Measurements from ENCODE around the gene BRCA1. TPM values are rescaled to one million over a fixed set of nuclear protein-coding genes. Genes with fewer than 3 reads are reported as not detected.
"Not testable (repeated sequence)": the region's sequence is repeated elsewhere in the genome, so short reads cannot be mapped to it uniquely, and the experiment has no call there.

Gene BRCA1
- total RNA-seq, 1 donor from 2014 or later: 17.2 TPM

DNA sequence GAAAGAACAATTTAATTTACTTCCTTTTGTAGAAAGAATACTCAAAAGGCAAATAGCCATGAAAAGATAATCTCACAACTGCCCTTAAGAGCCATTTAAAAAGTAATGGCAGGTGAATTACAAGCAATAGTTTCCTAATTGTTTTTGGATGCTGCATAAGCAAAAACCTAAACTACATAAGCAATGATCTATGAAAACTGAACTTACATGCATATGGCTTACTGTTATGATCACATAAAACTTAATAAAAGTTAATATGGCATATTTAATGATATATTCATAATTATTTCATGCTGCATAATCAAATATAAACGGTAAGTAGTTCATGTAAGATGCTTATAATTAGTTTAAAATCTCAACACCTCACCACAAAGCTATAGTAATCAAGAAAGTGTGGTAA, 18.6 kb downstream of the BRCA1 start:
- no peak overlapping the region for H3K9ac ChIP-seq (ENCODE audit: low read depth in 1 of 3, low read length in 3 of 3)
- peaks cover 0 to 3% (median 2%) of the 10 kb centered on the region in 3 donors for H3K36me3 ChIP-seq (ENCODE audit: control insufficient read depth in 3 of 3, insufficient read depth in 3 of 3, low read length in 3 of 3)
- H3K4me1 ChIP-seq (ENCODE audit: control insufficient read depth in 3 of 3, insufficient read depth in 3 of 3, low read length in 3 of 3): no peaks in the 10 kb centered on the region
- no peak overlapping the region for H3K4me3 ChIP-seq (ENCODE audit: low read length in 3 of 3)
- no peak overlapping the region for H3K27ac ChIP-seq (ENCODE audit: low read depth, low read length)
- H3K27me3 ChIP-seq (ENCODE audit: control insufficient read depth in 3 of 3, insufficient read depth in 3 of 3, low read length in 3 of 3): no peaks in the 10 kb centered on the region
- no peaks in the 10 kb centered on the region for H3K9me3 ChIP-seq (ENCODE audit: control insufficient read depth in 3 of 3, low read length in 3 of 3)

DNA sequence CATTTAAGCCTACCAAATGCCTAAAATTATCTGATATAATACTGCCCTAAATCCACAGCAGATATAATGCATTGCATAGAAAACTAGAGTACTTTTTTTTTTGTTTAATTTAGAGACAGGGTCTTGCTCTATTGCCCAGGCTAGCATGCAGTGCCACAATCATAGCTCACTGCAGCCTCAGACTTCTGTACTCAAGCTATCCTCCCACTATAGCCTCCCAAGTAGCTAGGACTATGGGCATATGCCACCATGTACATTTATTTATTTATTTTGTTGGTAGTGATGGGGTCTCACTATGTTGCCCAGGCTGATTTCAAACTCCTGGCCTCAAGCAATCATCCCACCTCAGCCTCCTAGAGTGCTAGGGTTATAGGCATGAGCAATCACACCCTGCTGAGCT, 20.0 kb downstream of the BRCA1 start:
- Histone ChIP-seq H3K27ac (ENCODE audit: low read depth, low read length) (no peak overlapping the region), H3K9me3 (ENCODE audit: control insufficient read depth in 3 of 3, low read length in 3 of 3) (no peaks in the 10 kb centered on the region), H3K9ac (ENCODE audit: low read depth in 1 of 3, low read length in 3 of 3) (no peak overlapping the region), H3K4me1 (ENCODE audit: control insufficient read depth in 3 of 3, insufficient read depth in 3 of 3, low read length in 3 of 3) (no peaks in the 10 kb centered on the region), H3K27me3 (ENCODE audit: control insufficient read depth in 3 of 3, insufficient read depth in 3 of 3, low read length in 3 of 3) (no peaks in the 10 kb centered on the region), H3K36me3 (ENCODE audit: control insufficient read depth in 3 of 3, insufficient read depth in 3 of 3, low read length in 3 of 3) (peaks cover 0 to 3% (median 2%) of the 10 kb centered on the region in 3 donors), H3K4me3 (ENCODE audit: low read length in 3 of 3) (no peak overlapping the region)

GRCh38 chr17:43104665-43105064, 20.5 kb downstream of the BRCA1 start:
- H3K27me3 ChIP-seq (ENCODE audit: control insufficient read depth in 3 of 3, insufficient read depth in 3 of 3, low read length in 3 of 3): no peaks in the 10 kb centered on the region
- H3K9ac ChIP-seq (ENCODE audit: low read depth in 1 of 3, low read length in 3 of 3): no peak overlapping the region
- peaks cover 0 to 3% (median 2%) of the 10 kb centered on the region in 3 donors for H3K36me3 ChIP-seq (ENCODE audit: control insufficient read depth in 3 of 3, insufficient read depth in 3 of 3, low read length in 3 of 3)
- H3K27ac ChIP-seq (ENCODE audit: low read depth, low read length): no peak overlapping the region
- no peaks in the 10 kb centered on the region for H3K9me3 ChIP-seq (ENCODE audit: control insufficient read depth in 3 of 3, low read length in 3 of 3)
- H3K4me1 ChIP-seq (ENCODE audit: control insufficient read depth in 3 of 3, insufficient read depth in 3 of 3, low read length in 3 of 3): no peaks in the 10 kb centered on the region
- H3K4me3 ChIP-seq (ENCODE audit: low read length in 3 of 3): no peak overlapping the region

DNA sequence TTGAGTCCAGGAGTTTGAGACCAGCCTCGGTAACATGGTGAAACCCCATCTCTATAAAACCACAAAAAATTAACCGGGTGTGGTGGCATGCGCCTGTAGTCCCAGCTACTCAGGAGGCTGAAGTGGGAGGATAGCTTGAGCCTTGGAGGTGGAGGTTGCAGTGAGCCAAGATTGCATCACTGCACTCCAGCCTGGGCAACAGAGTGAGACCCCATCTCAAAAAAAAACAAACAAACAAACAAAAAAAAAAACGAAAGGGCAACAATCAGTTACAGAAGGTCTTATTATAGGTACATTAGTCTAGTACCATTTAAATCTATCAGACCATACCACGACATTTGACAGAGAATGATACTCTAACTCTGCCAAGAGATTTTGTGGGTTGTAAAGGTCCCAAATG, 29.8 kb downstream of the BRCA1 start:
- not testable (repeated sequence) for H3K4me3 ChIP-seq (ENCODE audit: low read length in 3 of 3); H3K27ac ChIP-seq (ENCODE audit: low read depth, low read length); H3K4me1 ChIP-seq (ENCODE audit: control insufficient read depth in 3 of 3, insufficient read depth in 3 of 3, low read length in 3 of 3); H3K27me3 ChIP-seq (ENCODE audit: control insufficient read depth in 3 of 3, insufficient read depth in 3 of 3, low read length in 3 of 3); H3K9ac ChIP-seq (ENCODE audit: low read depth in 1 of 3, low read length in 3 of 3); H3K9me3 ChIP-seq (ENCODE audit: control insufficient read depth in 3 of 3, low read length in 3 of 3)
- peaks cover 0 to 16% (median 3%) of the 10 kb centered on the region in 3 donors for H3K36me3 ChIP-seq (ENCODE audit: control insufficient read depth in 3 of 3, insufficient read depth in 3 of 3, low read length in 3 of 3)

- Histone ChIP-seq H3K36me3 (ENCODE audit: control insufficient read depth in 3 of 3, insufficient read depth in 3 of 3, low read length in 3 of 3) (peaks cover 0 to 20% (median 3%) of the 10 kb centered on the region in 3 donors), H3K27me3 (ENCODE audit: control insufficient read depth in 3 of 3, insufficient read depth in 3 of 3, low read length in 3 of 3) (no peaks in the 10 kb centered on the region), H3K9ac (ENCODE audit: low read depth in 1 of 3, low read length in 3 of 3) (no peak overlapping the region), H3K4me1 (ENCODE audit: control insufficient read depth in 3 of 3, insufficient read depth in 3 of 3, low read length in 3 of 3) (no peaks in the 10 kb centered on the region), H3K4me3 (ENCODE audit: low read length in 3 of 3) (no peak overlapping the region), H3K9me3 (ENCODE audit: control insufficient read depth in 3 of 3, low read length in 3 of 3) (no peaks in the 10 kb centered on the region), H3K27ac (ENCODE audit: low read depth, low read length) (no peak overlapping the region)
Observed at GRCh38 chr17:43094129-43094835, 30.9 kb downstream of the BRCA1 start.

GRCh38 chr17:43092901-43093300, 32.3 kb downstream of the BRCA1 start:
- no peak overlapping the region for H3K9ac ChIP-seq (ENCODE audit: low read depth in 1 of 3, low read length in 3 of 3)
- no peaks in the 10 kb centered on the region for H3K4me1 ChIP-seq (ENCODE audit: control insufficient read depth in 3 of 3, insufficient read depth in 3 of 3, low read length in 3 of 3)
- H3K9me3 ChIP-seq (ENCODE audit: control insufficient read depth in 3 of 3, low read length in 3 of 3): no peaks in the 10 kb centered on the region
- H3K4me3 ChIP-seq (ENCODE audit: low read length in 3 of 3): no peak overlapping the region
- peaks cover 0 to 20% (median 3%) of the 10 kb centered on the region in 3 donors for H3K36me3 ChIP-seq (ENCODE audit: control insufficient read depth in 3 of 3, insufficient read depth in 3 of 3, low read length in 3 of 3)
- H3K27ac ChIP-seq (ENCODE audit: low read depth, low read length): no peak overlapping the region
- no peaks in the 10 kb centered on the region for H3K27me3 ChIP-seq (ENCODE audit: control insufficient read depth in 3 of 3, insufficient read depth in 3 of 3, low read length in 3 of 3)

- Histone ChIP-seq H3K9me3 (ENCODE audit: control insufficient read depth in 3 of 3, low read length in 3 of 3) (no peaks in the 10 kb centered on the region), H3K4me3 (ENCODE audit: low read length in 3 of 3) (no peak overlapping the region), H3K4me1 (ENCODE audit: control insufficient read depth in 3 of 3, insufficient read depth in 3 of 3, low read length in 3 of 3) (no peaks in the 10 kb centered on the region), H3K36me3 (ENCODE audit: control insufficient read depth in 3 of 3, insufficient read depth in 3 of 3, low read length in 3 of 3) (peaks cover 0 to 15% (median 3%) of the 10 kb centered on the region in 3 donors), H3K9ac (ENCODE audit: low read depth in 1 of 3, low read length in 3 of 3) (no peak overlapping the region), H3K27me3 (ENCODE audit: control insufficient read depth in 3 of 3, insufficient read depth in 3 of 3, low read length in 3 of 3) (no peaks in the 10 kb centered on the region), H3K27ac (ENCODE audit: low read depth, low read length) (no peak overlapping the region)
Observed at GRCh38 chr17:43090022-43090421, 35.1 kb downstream of the BRCA1 start.

DNA sequence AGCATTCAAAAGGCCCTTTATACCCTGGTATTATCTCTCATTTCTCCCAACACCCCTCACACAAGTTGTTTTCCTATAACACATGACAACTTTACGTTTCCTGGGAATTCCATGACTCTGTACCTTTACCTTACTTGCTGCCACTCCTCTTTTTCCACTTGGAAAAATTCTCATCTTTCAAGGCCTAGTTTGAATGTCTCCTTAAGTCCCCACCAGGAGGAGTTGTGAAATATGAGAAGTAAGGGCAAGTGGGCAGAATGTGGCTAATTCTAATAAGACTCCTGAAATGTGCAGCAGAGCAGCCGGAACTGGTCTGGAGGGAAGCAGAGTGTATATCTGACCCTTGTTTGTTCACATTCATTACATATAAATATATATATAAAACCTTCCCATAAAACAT, 39.7 kb downstream of the BRCA1 start:
- H3K36me3 ChIP-seq (ENCODE audit: control insufficient read depth in 3 of 3, insufficient read depth in 3 of 3, low read length in 3 of 3): peaks cover 0 to 16% (median 7%) of the 10 kb centered on the region in 3 donors
- H3K4me3 ChIP-seq (ENCODE audit: low read length in 3 of 3): no peak overlapping the region
- no peaks in the 10 kb centered on the region for H3K9me3 ChIP-seq (ENCODE audit: control insufficient read depth in 3 of 3, low read length in 3 of 3)
- H3K27me3 ChIP-seq (ENCODE audit: control insufficient read depth in 3 of 3, insufficient read depth in 3 of 3, low read length in 3 of 3): no peaks in the 10 kb centered on the region
- H3K4me1 ChIP-seq (ENCODE audit: control insufficient read depth in 3 of 3, insufficient read depth in 3 of 3, low read length in 3 of 3): no peaks in the 10 kb centered on the region
- H3K27ac ChIP-seq (ENCODE audit: low read depth, low read length): no peak overlapping the region
- no peak overlapping the region for H3K9ac ChIP-seq (ENCODE audit: low read depth in 1 of 3, low read length in 3 of 3)

DNA sequence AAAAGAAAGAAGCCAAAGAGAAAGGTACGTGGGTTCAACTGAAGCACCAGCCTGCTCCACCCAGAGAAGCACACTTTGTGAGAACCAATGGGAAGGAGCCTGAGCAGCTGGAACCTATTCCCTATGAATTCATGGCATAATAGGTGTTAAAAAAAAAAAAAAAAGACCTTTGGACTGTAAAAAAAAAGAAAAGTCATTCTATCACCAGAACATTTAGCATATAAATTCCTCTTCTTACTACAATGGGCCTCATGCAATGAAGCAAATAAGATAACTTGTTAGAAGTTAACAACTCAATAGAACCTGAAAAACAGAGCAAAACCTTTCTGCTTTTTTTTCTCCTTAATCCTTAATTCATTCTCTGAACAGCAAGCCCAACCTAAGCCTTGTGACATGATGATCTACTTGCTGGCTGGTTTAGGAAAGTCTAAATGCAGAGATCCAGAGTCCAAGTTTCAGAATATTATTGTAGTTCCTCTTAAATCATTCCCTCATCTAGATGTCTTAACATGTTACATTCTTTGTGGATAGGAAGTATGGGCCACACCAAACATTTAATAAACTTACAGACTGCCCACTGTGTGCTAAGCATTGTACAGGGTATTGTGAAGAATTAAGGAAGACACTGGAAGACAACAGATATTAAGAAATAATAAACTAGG, 45.4 kb downstream of the BRCA1 start:
- Histone ChIP-seq H3K9ac (ENCODE audit: low read depth in 1 of 3, low read length in 3 of 3) (no peak overlapping the region), H3K4me3 (ENCODE audit: low read length in 3 of 3) (no peak overlapping the region), H3K9me3 (ENCODE audit: control insufficient read depth in 3 of 3, low read length in 3 of 3) (no peaks in the 10 kb centered on the region)

DNA sequence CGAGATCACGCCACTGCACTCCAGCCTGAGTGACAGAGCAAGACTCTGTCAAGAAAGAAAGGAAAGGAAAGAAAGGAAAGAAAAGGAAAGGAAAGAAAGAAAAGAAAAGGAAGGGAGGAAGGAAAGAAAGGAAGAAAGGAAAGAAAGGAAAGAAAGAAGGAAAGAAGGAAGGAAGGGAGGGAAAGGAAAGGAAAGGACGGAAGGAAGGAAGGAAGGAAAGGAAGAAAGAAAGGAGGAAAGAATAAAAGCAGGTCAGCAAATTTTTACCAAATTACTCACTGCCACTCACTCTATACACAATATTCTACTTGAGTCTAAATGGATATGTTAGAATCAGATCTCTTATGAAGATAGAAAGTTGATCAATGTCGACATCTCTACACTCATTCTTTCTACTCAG, 50.3 kb downstream of the BRCA1 start:
- peaks cover 2 to 11% (median 8%) of the 10 kb centered on the region in 3 donors for H3K36me3 ChIP-seq (ENCODE audit: control insufficient read depth in 3 of 3, insufficient read depth in 3 of 3, low read length in 3 of 3)
- no peaks in the 10 kb centered on the region for H3K27me3 ChIP-seq (ENCODE audit: control insufficient read depth in 3 of 3, insufficient read depth in 3 of 3, low read length in 3 of 3)
- H3K9me3 ChIP-seq (ENCODE audit: control insufficient read depth in 3 of 3, low read length in 3 of 3): no peaks in the 10 kb centered on the region
- no peaks in the 10 kb centered on the region for H3K4me1 ChIP-seq (ENCODE audit: control insufficient read depth in 3 of 3, insufficient read depth in 3 of 3, low read length in 3 of 3)
- no peak overlapping the region for H3K27ac ChIP-seq (ENCODE audit: low read depth, low read length)
- no peak overlapping the region for H3K4me3 ChIP-seq (ENCODE audit: low read length in 3 of 3)
- no peak overlapping the region for H3K9ac ChIP-seq (ENCODE audit: low read depth in 1 of 3, low read length in 3 of 3)

More for the DNA sequence above, 45.4 kb downstream of the BRCA1 start:
- H3K4me1 ChIP-seq (ENCODE audit: control insufficient read depth in 3 of 3, insufficient read depth in 3 of 3, low read length in 3 of 3): no peaks in the 10 kb centered on the region
- no peak overlapping the region for H3K27ac ChIP-seq (ENCODE audit: low read depth, low read length)
- H3K27me3 ChIP-seq (ENCODE audit: control insufficient read depth in 3 of 3, insufficient read depth in 3 of 3, low read length in 3 of 3): no peaks in the 10 kb centered on the region
- peaks cover 0 to 11% (median 10%) of the 10 kb centered on the region in 3 donors for H3K36me3 ChIP-seq (ENCODE audit: control insufficient read depth in 3 of 3, insufficient read depth in 3 of 3, low read length in 3 of 3)

Measured in skeletal muscle tissue (tissue), 4 donors.